Fibroblast of skin of back (primary cell): ENCODE data around the gene RNF151.
A peak's percentile ranks its signal among the peaks of the same experiment; 100 is the strongest.

Experiments used
- DNase-seq: peaks from one replicate; pipeline ENCODE4 v3.0.0-alpha.2; 2013

RNF151 gene

DNA sequence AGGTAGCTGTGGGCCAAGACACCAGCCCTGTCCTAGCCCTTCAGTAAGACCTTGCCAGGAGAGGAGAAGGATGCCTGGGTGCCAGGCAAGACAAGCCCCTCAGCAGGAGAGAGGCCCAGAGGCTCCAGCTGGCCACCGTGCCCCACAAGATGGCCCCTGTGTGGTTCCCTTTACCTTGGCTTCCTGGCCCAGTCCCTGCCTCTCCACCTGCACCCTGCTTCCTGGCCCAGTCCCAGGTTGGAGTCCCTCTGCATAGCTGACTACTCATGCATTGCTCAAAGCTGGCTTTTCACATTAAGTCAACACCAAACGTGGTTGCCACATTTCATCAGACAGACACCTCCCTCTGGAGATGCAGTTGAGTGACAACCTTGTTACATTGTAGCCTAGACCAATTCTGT is 27.1 kb downstream of the RNF151 start:
- DNase-seq: peak; percentile 30

DNA sequence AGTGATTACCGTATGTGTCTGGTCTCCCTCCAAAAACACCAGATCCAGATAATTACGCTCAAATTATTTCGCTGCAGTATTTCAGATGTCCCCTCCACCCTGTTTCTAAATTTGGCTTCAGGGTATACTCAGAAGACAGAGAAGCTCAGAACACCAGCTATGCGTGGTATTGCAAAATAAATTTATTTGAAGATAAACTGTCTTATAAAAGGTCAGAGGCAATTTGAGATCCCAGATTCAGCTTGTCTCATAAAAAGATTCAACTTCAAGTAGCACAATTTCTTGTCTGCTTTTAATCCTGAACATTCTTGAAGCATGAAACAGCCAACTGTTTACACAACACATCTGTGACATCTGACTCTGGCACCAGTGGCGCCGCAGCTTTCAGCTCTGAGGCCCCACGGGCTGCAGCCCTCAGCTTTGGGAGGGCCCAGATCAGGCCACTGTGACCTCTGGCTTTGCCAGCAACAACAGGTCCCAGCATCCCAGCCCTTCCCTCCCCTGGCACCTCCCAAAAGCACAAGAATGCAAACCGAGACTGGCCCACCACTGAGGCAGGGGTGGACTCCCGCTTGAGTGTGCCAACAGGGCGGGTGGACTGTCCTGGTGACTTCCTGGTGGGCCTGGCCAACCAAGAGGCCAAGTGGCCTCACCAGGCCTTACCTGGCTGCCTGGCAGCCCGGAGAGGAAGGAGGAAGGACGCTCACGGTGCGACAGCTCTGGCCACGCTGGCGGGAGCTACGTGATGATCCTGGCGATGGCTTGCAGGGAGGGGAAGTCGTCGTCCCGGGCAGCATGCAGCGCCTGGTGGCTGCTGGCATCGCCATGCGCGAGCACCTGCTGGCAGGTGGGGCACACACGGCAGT is 31.1 kb downstream of the RNF151 start:
- DNase-seq: no peak

DNA sequence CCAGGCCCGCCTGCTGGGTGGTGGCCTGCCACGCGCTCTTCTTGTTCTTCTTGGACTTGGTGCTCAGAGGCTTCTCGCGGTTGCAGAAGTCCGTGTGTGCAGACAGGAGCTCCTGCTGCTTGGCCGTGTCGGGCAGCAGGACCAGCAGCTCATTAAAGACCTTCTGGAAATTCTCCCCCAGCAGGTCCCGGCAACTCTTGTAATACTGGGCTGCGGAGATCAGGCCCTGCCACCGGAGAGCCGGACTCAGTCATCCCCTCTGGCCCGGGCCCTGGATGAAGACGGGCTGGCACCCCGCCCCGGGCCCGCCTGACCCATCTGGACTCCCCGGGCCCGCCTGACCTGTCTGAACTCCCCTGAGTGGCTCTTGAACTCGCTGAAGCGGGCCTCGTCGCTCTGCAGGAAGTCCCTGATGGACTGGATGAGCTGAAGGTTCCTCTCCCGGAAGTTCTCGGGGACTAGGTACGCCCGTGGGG is 31.7 kb downstream of the RNF151 start:
- no peak for DNase-seq

DNA sequence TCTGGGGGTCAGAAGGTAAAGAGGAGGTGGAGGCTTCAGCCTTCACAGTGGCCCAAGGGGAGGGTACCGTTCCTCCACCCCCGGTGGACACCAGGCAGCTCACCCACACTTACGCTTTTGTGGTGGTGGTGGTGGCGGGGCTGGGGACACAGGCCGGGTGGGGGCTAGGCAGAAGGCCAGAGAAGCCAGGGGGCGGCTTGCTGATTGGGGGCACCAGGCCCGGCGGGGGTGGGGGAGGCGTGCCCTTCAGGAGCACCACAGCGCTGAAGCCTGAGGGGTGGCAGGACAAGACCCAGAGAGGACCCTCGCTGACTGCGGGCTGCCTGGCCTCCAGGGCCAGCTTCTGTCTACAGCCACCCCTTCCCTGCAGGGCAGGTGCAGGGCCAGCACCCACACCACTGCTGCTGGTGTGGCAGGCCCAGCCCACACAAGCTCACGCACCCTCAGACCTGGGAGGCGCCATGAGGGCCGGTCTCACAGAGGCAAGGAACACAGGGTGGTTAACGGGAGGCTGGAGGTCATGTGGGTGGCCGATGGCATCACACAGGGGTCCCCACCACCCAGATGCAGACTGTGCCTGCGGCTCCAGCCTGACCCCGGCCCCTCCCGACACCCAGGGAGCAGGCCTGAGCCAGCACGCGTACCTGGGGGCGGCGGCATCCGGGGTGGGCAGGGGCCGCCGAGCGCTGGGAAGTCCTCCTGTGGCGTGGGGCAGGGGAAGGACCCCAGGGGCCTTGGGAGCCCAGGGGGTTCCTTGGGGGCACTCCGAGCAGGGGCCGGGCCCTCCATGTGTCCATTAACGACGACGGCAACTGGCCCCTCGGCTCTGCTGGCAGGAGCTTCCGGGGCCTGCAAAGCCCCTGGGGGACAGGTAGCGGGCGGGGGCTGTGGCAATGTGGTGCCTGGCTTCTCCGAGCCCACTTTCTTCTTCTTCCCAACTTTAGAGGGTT is 32.5 kb downstream of the RNF151 start:
- DNase-seq: no peak

DNA sequence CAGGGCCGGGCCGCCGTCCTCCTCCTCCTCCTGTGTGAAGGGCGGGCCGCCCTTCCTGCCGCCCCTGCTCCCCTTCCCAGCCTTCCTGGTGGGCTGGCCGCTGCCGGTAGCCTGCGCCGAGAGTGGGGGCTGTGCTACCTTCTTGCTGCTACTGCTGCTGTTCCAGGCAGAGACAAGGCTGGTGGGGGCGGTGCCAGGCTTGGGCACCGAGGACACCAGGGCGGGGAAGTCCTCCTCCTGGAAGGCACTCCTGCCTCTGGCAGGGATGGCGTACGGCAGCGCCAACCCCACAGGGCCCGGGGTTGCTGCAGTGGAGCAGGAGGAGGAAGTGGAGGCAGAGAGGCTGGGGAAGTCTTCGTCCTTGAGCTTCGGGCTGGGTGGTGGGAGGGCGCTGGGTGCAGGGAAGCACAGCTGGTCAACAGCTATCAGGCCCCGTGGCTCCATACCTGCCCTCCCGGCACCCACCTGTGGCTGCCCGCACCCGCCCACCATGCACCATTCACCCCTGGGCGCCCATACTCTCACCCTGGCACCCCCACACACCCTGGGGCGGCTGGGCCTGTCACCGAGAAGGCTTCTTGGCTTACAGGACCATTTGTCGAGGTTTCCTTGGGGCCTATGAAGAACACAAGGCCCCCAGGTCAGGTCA is 33.3 kb downstream of the RNF151 start:
- DNase-seq: no peak

DNA sequence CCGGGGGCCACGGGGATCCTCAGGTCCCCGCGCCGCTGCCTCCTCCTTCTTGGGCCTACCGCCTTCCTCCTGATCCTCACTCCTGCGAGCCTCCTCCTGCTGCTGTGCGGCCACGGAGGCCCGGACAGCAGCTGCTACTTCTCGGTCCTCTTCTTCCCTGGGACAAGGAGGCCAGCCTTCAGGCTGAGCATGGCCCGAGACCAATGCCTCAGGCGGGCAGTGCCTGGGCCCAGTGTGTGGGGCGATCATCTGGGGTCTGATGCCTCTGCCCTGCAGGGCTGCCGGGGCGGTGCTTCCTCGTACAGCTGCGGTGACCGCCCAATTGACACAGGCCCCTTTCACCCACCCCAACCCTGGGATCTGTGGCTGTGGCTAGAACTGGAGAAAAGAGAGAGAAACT is 34.4 kb downstream of the RNF151 start:
- DNase-seq: no peak

DNA sequence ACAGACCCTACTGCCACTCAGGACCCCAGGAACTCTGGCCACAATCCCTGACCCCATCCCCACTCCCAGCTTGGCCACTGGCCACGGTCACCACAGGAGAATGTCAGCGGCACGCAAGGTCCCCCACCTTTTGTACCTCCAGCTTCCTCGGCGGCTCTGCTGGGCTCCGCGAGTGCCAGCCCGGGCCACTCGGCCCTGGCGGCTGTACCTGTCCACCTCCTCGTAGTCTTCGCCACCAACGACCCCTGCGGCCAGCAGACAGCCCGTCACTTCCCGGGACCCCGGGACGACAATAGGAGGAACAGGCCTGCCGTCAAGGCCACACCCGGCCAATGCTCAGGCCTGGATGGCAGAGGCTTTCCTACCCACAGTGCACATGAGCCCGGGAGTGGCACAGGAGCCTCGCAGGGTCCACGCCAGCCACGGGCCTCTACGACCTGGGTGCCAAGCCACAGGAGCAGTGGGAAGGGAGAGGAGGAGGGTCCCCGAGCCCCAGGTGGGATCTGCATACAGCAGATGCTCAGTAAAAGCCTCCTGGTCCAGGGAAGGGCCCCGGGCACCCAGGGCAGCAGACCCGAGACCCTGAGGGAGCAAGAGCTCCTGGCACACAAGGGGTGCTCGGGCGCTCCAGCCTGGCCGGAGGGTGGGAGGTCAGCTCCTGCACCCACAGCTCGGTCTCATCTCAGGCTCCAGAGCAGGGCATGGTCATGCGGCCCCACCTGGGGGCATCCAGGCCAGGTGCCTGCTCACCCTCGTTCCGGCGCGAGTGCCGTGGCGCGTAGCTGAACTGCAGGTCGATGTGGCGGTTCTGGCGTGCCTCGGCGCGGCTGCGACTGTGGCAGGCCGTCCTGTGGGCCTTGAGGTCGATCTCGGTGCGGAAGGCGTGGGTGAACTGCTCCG is 35.0 kb downstream of the RNF151 start:
- DNase-seq: no peak

DNA sequence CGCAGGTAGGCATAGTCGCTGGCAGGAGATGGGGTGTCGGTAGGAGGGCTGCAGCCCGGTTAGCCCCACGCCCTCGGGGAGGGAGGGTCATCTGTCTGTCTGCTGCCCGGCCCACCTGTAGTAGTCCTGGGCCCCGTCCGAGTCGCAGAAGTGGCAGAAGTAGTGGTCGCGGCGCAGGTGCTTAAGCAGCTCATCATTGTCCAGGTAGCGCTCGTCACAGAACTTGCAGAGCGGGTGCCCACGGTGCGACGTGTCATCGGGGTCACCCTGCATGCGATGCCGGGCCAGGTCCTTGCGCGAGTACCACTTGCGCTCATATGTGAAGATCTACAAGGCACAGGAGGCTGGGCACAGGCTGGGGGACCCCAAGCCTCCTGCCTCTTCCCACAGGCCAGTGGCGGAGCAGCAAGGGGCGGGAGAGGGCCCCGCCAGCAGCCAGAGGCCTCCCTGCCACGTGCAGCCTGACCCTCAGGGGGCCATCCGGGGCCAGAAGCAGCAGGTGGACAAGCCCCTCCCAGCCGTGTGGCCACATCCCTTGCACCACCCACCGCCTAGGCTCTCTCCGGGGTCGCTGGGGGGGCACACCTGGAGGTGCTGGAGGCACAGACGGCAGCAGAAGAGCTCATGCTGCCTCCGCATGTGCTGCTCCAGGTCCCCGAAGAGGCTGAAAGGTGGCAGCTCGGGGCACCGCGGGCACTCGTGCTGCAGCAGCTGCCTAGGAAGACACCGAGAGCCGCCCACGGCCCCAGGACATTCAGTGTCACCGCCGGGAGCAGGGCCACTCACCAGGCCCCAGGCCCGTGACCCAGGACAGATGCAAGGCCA is 36.0 kb downstream of the RNF151 start:
- no peak for DNase-seq

DNA sequence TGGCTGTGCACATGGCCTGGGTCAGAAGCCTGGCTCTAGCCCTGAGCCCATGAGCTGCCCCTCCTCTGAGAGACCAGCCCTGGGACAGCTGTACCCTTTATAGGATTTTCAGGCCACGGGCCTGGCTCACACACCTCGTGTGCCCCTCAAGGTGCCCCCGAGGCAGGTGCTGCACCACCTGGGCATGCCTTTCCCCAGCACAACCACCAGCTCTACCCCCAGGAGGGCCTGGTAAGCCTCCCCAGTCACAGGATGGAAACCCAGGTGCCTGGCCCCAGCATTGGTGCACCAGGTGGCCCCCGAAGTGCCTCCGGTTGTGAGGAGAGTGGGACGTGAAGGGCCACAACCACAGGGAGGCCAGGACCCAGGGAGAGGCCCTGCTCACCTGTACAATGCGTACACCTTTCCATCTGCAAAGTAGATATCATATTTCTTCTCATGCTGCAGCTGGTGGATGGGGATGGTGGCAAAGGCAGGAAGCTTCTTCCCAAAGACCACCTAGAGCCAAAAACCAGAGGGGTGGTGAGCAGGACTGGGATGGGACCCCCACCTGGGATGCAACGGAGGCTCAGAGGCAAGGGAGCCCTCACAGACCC is 36.7 kb downstream of the RNF151 start:
- no peak for DNase-seq

DNA sequence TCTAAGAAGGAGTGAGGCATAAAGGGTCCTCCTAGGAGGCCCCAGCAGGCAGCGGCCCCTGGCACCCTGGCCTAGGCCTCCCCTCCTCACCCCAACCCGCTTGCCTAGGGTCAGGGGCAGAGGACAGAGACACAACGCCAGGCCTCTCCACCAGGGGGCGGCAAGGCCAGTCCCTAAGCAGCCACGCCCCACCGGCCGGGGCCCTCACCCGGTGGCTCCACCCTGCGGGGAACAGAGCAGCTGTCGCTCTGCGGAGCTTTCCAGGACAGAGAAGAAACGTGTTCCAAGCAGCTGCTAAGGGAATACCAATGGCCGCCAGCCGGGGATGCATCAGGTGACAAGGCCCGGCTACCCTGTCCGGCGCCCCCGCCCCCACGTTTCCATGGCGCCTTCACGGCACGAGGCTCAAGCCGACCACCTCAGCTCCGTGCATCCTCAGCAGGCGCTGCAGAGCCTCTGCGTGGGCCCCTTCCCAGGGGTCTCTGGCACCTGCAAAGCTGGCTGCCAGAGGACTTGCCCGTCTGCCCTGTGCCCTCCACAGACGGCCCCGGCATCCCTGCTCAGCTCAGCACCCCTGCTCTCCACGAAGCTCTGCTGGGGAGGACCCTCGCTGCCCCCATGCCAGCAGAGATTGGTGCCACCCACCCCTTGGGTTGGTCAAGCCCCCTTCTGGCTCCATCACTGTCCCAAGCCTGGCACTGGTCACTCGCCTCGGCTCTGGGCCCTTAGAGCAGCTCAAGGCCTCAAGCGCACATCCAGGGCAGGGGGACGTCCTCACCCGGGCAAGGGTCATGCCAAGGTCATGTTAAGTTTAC is 37.4 kb downstream of the RNF151 start:
- DNase-seq: peak; percentile 83

DNA sequence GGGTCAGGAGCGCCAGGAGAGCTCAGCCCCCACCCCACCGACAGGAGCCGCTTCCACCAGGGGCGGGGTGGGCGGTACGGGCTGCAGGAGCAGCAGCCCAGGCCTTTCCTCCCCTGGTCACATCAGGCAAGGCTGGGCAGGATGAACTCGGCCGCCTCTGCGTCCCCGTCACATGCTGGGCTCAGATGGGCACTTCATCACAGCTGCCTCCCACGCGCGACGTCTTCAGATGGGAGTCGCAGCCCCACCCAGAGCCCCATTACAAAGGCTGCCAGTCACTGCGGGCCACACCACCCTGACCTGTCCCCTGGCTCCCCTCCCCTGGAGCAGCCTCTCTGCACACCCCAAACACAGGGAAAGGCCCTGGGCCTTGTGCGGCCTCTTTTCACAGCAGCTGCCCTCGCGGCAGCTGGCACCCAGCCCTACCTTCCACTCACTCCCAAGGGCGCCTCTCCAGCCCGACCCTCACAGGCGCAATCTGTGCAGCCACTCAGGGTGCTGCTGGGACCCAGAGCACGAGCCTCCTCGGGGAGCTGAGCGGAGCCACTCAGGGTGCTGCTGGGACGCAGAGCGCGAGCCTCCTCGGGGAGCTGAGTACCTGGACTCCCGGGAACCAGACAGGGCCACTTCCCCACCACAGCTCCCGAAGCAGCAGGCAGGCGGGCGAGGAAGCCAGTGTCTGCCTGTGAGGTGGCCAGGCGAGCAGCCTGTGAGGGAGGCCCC is 38.3 kb downstream of the RNF151 start:
- DNase-seq: no peak

DNA sequence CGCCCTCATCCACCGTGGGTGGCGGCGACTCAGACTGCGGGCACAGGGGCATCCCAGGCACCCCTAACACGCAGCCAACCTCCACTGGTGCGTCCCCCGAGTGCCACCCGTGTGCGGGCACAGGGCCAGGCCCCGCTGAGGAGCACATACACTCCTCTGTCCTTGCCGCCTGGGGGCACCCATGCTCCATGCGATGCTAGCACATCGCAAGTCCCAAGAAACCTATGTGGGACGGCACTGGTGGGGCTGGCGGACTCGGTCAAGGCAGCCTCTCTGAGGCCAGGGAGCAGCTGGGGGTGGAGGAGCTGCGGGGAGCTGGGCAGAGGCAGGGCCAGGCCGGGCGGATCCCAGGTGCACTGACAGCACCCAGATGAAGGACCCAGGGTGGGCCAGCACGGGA is 39.0 kb downstream of the RNF151 start:
- DNase-seq: no peak

DNA sequence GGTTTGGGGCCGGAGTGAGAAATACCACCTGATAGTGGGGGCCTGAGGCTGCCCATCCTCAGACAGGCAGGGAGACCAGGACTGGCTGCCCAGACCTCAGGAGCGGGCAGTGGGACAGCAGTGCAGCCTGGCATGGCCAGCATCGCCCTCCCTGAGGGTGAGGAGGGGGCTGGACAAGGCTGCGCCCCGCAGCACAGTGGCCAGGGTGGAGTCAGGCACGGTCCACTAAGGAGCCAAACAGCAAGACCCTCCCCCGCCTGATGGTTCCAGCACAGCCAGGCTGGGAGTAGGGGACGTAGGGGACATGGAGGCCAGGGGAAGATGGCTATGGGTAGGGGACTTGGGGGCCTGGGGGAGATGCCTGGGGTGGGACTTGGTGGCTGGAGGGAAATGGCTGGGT is 39.7 kb downstream of the RNF151 start:
- no peak for DNase-seq

DNA sequence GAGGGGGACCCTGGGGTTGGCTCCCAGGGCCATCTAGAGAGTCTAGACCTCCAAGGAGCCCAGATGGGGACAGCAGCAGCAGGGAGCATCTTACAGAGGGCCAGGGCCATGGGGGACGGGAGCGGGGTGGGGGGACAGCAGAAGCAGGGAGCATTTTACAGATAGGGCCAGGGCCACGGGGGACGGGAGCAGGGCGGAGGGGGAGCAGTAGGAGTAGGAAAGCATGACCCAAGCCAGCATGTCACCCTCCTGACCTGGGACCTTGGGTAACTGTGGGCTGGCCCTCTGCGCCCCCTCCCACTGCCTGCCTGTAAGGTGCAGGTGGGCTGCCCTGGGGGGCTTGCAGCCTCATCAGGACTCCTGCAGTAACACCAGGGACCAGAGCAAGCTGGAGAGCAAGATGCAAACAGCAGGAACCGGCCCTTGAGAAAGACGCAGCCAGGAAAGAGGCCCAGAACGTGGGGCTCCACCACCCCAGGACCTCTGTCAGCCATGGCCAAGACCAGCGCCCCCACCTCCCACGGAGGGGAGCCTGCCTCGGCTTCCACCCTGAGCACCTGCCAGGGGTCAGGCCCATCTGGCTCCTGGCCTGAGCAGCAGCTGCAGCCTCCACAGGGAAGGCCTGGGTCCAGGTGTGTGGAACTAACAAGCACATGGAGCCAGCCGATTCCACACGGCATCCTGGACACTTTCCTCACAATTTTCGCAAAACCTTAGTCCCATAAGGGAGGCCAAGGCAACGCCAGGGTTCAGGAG is 40.6 kb downstream of the RNF151 start:
- DNase-seq: no peak

DNA sequence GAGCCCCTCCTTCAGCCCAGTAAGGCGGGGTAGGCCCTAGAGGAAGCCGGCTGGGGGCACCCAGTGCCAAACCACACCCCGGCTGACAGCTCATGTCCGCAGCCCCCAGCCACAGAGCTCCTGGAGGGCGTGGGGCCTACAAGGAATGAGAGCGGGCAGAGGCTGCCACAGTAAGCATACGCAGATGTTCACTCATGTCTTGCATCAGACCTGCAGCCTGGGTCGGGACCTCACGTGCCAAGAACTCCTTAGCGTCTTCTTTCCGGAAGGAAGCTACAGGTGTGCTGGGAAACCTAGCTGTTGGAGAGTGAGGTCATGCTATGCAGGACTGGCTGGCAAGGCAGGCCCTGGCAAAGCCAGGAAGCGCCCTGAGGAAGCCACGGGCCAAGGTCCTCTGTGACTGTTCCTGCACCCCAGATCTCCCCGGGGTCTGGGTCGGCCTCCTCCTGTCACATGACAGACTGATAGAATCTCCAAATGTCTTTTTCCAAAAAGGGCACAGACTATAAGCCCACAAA is 41.4 kb downstream of the RNF151 start:
- peak; percentile 45 for DNase-seq

DNA sequence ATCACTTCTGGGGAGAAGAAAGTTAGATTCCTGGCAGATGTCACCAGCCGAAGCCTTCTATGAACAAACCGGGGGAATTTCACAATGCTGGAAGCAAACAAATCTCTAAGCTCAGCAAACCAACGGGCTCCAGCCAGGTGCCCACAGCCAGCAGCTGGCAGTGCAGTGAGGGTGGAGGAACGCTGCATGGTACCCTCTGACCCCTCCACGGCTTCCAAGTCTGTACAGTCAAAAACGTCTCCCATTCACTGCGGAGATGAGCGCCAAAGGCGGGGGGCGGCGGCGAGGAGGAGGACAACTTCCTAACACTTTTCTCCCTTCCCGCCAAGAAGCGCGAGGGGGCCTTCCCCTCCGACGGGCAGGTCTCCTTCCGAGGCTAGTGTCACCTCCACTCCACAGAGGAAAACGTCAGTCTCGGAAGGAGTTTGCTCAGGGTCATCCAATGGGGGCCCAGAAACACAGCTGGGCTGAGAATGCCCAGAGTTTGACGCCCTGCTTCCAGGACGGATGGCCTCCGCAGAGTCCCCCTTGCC is 42.0 kb downstream of the RNF151 start:
- no peak for DNase-seq

DNA sequence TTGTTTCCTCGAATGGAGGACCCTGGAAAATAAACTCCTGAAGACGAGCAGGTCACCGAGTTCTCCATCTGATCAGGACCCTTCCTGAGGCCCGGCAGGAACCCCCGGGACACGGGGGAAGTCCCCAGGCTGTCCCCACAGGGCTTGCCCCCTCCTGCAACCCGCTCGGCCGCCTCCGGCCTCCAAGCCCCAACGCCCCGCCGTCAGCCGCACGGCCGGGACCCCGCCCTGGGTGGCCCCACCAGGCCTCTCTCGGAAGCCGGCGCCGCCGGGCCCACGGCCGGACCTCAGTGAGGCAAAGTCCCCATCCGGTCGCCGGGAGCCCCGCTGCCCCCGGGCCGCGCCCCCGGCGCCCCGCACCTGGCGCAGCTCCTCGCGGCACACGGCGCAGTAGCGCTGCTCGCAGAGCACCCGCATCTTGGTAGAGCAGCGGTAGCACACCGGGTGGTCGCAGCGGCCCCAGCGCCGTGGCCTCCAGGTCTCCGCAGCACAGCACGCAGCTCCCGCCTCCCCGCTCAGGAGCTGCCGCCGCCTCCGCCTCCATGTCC is 42.6 kb downstream of the RNF151 start:
- no peak for DNase-seq
